Islet of Langerhans (tissue), 1 donor: ENCODE data around the gene TBC1D3H.
"Not testable (repeated sequence)": the region's sequence is repeated elsewhere in the genome, so short reads cannot be mapped to it uniquely, and the experiment has no call there.

Experiments used
- FAIRE-seq: peaks from one replicate; lab custom pipeline; 2011; peaks lifted over from hg19 to GRCh38; lab: Jason Lieb, UNC

TBC1D3H gene

DNA sequence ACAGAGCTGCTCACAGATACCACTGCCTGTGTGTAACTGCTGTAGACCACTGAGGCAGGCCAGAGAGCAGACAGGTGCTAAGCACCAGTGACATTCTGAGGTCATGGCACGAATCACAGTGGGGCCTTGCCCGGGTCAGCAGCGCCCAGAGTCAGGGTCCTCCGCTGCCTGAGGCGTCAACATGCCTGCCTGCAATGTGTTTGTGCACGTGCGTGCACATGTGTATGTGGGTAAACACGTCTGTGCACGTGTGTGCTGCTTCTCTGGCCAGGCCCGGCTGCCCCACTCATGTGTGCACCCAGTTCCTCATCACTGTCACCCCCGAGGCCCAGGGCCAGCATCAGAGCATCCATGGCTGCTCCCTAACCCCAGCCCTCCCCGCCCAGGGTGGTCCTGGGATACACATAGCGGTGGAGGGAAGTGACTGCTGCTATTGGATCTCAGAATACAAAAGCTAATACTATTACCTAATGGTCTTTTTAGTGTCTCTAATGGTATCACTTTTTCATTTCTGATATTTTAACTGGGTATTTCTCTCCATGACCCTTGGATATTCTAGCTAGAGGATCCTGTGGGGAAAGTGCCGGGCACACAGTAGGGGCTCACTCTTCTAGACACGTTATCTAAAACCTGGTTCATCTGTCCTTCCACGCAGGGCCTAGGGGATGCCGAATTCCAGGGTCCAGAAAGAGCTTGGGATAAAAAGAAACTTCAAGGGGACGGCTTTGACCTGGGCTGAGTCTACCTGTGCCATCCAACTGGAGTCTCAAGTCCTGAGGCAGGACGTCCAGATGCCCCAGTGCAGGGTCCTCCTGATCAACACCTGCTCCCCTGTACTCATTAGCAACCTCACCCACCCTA lies at the start of gene TBC1D3H:
Gene TBC1D3H, minus strand, starts transcription at position 51 of the 861 bp plus-strand sequence. CDS start 1,540 bp downstream, outside the sequence.
- not testable (repeated sequence) for FAIRE-seq

DNA sequence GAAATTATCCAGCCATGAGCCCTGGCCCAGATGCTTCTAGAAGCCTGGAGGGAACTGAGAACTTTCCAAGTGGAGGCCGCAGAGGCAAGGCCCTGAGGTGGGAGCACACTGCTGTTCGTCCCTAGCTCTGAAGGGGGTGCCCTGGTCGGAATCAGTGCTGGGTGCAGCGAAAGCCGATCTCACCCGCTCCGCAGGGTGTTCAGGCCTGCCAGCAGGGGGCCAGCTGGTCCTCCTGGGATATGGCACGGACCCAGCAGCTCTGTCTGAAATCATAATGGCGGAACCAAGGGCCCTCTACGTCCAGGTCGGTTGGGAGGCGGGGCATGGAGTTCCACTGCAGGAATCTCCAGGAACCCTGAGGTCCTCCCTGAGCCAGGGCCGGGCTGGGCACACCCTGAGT lies 40.7 kb upstream of the TBC1D3H start:
- not testable (repeated sequence) for FAIRE-seq

DNA sequence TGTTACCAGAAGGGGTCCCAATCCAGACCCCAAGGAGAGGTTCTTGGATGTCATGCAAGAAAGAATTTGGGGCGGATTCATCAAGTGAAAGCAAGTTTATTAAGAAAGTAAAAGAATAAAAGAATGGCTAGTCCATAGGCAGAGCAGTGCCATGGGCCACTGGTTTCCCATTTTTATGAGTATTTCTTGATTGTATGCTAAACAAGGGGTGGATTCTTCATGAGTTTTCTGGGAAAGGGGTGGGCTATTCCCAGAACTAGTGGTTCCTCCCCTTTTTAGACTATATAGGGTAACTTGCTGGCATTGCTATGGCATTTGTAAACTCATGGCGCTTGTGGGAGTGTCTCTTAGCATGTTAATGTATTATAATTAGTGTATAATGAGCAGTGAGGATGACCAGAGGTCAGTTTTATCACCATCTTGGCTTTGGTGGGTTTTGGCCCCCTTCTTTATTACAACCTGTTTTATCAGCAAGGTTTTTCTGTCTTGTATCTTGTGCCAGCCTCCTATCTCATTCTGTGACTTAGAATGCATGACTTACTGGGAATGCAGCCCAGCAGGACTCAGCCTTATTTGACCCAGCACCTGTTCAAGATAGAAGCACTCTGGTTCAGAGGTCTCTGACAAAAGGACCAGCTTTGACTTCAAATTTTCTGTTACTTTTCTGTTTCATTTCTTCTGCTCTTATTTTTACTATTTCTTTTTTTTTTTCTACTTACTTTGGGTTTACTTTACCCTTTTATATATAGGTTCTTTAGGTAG lies 27.1 kb upstream of the TBC1D3H start:
- not testable (repeated sequence) for FAIRE-seq

DNA sequence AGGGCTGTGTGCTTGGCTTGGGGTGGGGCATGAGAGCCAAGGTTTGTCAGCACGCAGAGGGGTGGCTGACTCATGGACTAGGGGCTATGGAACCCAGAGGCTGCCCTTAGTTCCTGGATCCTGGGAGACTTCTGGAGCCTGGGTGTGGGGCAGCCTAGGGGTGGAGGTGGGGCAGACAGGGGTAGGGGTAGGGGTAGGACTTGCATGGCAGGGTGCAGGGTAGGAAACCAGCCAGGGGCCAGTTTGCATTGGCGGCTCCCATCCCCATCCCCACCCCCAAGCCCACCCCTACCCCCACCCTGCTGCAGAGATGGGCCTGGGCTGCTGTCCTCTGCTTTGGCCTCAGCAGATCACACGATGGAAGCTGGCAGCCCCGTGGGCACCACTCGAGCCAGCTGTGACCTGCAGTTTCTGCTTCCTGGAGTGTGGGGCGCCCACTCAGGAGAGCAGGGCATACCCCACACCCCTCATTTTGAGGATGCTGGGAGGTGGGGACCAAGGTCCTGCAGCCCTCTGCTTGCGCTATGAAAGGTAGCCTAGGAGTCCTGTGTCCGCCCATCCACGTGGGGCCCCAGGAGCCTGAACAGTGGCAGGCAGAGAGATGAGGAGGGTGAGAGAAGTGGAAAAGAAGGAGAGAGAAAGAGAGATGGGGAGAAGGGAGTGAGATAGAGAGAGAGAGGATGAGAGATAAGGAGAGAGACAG lies 2.9 kb upstream of the TBC1D3H start:
- FAIRE-seq: not testable (repeated sequence)

DNA sequence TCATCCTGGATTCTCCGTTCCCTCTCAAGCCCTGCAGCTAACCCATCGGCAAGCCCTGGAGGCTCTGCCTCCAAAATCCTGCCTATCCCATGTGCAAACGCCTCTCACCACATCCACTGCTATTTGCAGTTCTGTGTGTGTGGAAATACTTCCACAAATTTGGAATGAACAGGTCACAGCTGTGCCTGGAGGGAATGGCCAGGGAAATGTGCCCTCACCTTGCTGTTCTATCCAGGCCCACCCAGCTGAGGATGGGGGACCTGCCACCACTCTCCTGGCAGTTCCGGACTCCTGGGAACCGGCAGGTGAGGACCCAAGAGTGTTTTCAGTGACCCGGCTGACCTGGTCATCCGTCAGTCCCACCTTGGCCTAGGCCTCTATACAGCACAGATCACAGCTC lies 12.3 kb downstream of the TBC1D3H start:
- not testable (repeated sequence) for FAIRE-seq

DNA sequence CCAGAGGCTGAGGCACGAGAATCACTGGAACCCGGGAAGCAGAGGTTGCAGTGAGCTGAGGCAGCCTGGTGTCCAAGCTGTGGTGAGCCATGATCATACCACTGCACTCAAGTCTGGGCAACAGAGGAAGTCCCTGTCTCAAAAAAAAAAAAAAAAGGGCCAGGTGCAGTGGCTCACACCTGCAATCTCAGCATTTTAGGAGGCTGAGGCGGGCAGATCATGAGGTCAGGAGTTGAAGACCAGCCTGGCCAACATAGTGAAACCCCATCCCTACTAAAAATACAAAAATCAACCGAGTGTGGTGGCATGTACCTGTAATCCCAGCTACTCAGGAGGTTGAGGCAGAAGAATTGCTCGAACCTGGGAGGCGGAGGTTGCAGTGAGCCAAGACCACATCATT lies 25.7 kb downstream of the TBC1D3H start:
- not testable (repeated sequence) for FAIRE-seq
